ENCODE results near the gene ZNF426. TPM values are rescaled to one million over a fixed set of nuclear protein-coding genes. Genes with fewer than 3 reads are reported as not detected.
"Not testable (repeated sequence)": the region's sequence is repeated elsewhere in the genome, so short reads cannot be mapped to it uniquely, and the experiment has no call there.

Gene ZNF426
- total RNA-seq, 4 donors from 2014 or later, result 6.5 to 29.9 (median 16.4) TPM

GRCh38 chr19:9552536-9553274 lies 14.3 kb upstream of the ZNF426 start:
- Histone ChIP-seq H3K36me3 (no peaks in the 10 kb centered on the region), H3K27me3 (no peaks in the 10 kb centered on the region), H3K4me1 (no peaks in the 10 kb centered on the region), H3K4me3 (no peak overlapping the region), H3K9me3 (peaks cover 18 to 44% of the 10 kb centered on the region in 2 donors), H3K27ac (no peak overlapping the region)
- TF ChIP-seq POLR2AphosphoS5 (IDR thresholded peaks at IDR 0.05) (no peak), EP300 (IDR thresholded peaks at IDR 0.05; ENCODE audit: low read depth) (no peak), POLR2A (IDR thresholded peaks at IDR 0.05) (no peak)
- in situ Hi-C loops (cut with MboI; ENCODE audit: low pct_ligation_motif_present in 1 of 4, low pct_unique_long_range_greater_than_20kb in 1 of 4, low sequenced_read_pairs in 3 of 4), result no loop called here
- no peak for DNase-seq
- 95 to 100% methylated on average over 1 to 7 of the region's 7 CpGs for WGBS, 2 donors (ENCODE audit: low coverage in 1 of 2)
- intact Hi-C loops (cut with DNase I; ENCODE audit: low total_unique reads), result no loop called here

DNA sequence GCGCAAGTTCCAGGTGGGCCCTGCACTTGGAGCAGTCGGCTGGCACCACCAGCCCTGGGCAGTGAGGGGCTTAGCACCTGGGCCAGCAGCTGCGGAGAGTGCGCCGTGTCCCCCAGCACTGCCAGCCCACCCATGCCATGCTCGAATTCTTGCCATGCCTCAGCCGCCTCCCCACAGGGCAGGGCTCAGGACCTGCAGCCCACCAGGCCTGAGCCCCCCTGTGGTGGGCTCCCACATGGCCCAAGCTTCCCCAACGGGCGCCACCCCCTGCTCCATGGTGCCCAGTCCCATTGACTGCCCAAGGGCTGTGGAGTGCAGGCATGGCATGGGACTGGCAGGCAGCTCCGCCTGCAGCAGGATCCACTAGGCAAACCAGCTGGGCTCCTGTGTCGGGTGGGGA lies 9.4 kb upstream of the ZNF426 start:
- TF ChIP-seq, protein P1, sequence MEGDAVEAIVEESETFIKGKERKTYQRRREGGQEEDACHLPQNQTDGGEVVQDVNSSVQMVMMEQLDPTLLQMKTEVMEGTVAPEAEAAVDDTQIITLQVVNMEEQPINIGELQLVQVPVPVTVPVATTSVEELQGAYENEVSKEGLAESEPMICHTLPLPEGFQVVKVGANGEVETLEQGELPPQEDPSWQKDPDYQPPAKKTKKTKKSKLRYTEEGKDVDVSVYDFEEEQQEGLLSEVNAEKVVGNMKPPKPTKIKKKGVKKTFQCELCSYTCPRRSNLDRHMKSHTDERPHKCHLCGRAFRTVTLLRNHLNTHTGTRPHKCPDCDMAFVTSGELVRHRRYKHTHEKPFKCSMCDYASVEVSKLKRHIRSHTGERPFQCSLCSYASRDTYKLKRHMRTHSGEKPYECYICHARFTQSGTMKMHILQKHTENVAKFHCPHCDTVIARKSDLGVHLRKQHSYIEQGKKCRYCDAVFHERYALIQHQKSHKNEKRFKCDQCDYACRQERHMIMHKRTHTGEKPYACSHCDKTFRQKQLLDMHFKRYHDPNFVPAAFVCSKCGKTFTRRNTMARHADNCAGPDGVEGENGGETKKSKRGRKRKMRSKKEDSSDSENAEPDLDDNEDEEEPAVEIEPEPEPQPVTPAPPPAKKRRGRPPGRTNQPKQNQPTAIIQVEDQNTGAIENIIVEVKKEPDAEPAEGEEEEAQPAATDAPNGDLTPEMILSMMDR (IDR thresholded peaks at IDR 0.05), result no peak
- no peak for TF ChIP-seq EP300 (IDR thresholded peaks at IDR 0.05; ENCODE audit: low read depth)
- no peak for TF ChIP-seq POLR2AphosphoS5 (IDR thresholded peaks at IDR 0.05)
- no peak for TF ChIP-seq POLR2A (IDR thresholded peaks at IDR 0.05)
- Histone ChIP-seq H3K27ac (no peak overlapping the region), H3K9me3 (peaks cover 9 to 28% of the 10 kb centered on the region in 2 donors), H3K36me3 (no peaks in the 10 kb centered on the region), H3K4me3 (no peak overlapping the region), H3K27me3 (no peaks in the 10 kb centered on the region), H3K4me1 (no peaks in the 10 kb centered on the region)
- intact Hi-C loops (cut with DNase I; ENCODE audit: low total_unique reads) (no loop called here), in situ Hi-C loops (cut with MboI; ENCODE audit: low pct_ligation_motif_present in 1 of 4, low pct_unique_long_range_greater_than_20kb in 1 of 4, low sequenced_read_pairs in 3 of 4) (no loop called here)
- WGBS, 2 donors (ENCODE audit: low coverage in 1 of 2), result 93% methylated on average over 10 of the region's 11 CpGs; no CpG with 5 or more reads in 1 of the 2 donors
- DNase-seq, result no peak

DNA sequence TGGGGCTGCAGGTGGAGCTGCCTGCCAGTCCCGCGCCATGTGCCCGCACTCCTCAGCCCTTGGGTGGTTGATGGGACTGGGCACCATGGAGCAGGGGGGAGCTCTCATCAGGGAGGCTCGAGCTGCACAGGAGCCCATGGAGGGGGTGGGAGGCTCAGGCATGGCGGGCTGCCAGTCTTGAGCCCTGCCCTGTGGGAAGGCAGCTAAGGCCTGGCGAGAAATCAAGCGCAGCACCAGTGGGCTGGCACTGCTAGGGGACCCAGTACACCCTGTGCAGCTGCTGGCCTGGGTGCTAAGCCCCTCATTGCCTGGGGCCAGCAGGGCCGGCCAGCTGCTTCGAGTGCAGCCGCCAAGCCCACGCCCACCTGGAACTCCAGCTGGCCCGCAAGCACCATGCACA lies 2.8 kb upstream of the ZNF426 start:
- H3K36me3 ChIP-seq; H3K27ac ChIP-seq; H3K27me3 ChIP-seq; H3K9me3 ChIP-seq; intact Hi-C loops (cut with DNase I; ENCODE audit: low total_unique reads); in situ Hi-C loops (cut with MboI; ENCODE audit: low pct_ligation_motif_present in 1 of 4, low pct_unique_long_range_greater_than_20kb in 1 of 4, low sequenced_read_pairs in 3 of 4); DNase-seq; H3K4me3 ChIP-seq: not testable (repeated sequence)
- WGBS, 2 donors (ENCODE audit: low coverage in 1 of 2), result 91% methylated on average over 7 of the region's 12 CpGs; no CpG with 5 or more reads in 1 of the 2 donors
- peaks cover 0 to 13% (median 3%) of the 10 kb centered on the region in 4 donors for H3K4me1 ChIP-seq

DNA sequence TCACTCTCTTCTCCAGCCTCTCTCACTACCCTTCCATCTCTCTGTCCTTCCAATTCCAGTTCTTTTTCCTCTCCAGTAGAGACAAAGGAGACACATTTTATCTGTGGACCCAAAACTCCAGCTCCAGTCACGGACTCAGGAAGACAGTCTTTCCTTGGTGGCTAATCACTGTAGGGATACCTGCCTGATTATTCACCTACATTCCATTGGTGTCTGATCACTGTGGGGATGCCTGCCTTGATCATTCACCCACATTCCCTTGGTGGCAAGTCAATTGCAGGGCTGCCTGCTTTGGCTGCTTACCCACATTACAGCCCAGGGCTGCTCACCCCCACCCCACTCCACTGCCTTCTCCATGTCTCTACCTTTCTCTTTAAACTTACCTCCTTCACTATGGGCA lies 1.5 kb upstream of the ZNF426 start:
- H3K4me3 ChIP-seq; in situ Hi-C loops (cut with MboI; ENCODE audit: low pct_ligation_motif_present in 1 of 4, low pct_unique_long_range_greater_than_20kb in 1 of 4, low sequenced_read_pairs in 3 of 4); intact Hi-C loops (cut with DNase I; ENCODE audit: low total_unique reads); H3K27ac ChIP-seq; H3K27me3 ChIP-seq; DNase-seq: not testable (repeated sequence)
- Histone ChIP-seq H3K9me3 (peaks cover 3 to 15% of the 10 kb centered on the region in 2 donors), H3K4me1 (peaks cover 0 to 13% (median 3%) of the 10 kb centered on the region in 4 donors), H3K36me3 (peaks cover 0 to 15% (median 5%) of the 10 kb centered on the region in 4 donors)
- 95 to 100% methylated on average over 1 of the region's 1 CpG for WGBS, 2 donors (ENCODE audit: low coverage in 1 of 2)

GRCh38 chr19:9539201-9539600 lies 756 bp upstream of the ZNF426 start:
- intact Hi-C loops (cut with DNase I; ENCODE audit: low total_unique reads); H3K27me3 ChIP-seq; in situ Hi-C loops (cut with MboI; ENCODE audit: low pct_ligation_motif_present in 1 of 4, low pct_unique_long_range_greater_than_20kb in 1 of 4, low sequenced_read_pairs in 3 of 4); DNase-seq: not testable (repeated sequence)
- Histone ChIP-seq H3K4me1 (peaks cover 0 to 13% (median 3%) of the 10 kb centered on the region in 4 donors), H3K4me3 (peak overlapping the region in 1 of 4 donors; percentile 68), H3K27ac (peak overlapping the region; percentile 80 to 91 (median 87)), H3K9me3 (peaks cover 3 to 17% of the 10 kb centered on the region in 2 donors), H3K36me3 (peaks cover 0 to 22% (median 9%) of the 10 kb centered on the region in 4 donors)
- WGBS, 2 donors (ENCODE audit: low coverage in 1 of 2), result 76 to 80% methylated on average over 5 to 6 of the region's 6 CpGs

- intact Hi-C loops (cut with DNase I; ENCODE audit: low total_unique reads), result no loop called here
- H3K27me3 ChIP-seq, result no peaks in the 10 kb centered on the region
- H3K36me3 ChIP-seq, result peaks cover 6 to 54% (median 30%) of the 10 kb centered on the region in 4 donors
- TF ChIP-seq, protein P1 (IDR thresholded peaks at IDR 0.05), result no peak
- TF ChIP-seq POLR2A (IDR thresholded peaks at IDR 0.05) (no peak), EP300 (IDR thresholded peaks at IDR 0.05; ENCODE audit: low read depth) (no peak), POLR2AphosphoS5 (IDR thresholded peaks at IDR 0.05) (no peak)
- H3K27ac ChIP-seq, result no peak overlapping the region
- no peak for DNase-seq
- in situ Hi-C loops (cut with MboI; ENCODE audit: low pct_ligation_motif_present in 1 of 4, low pct_unique_long_range_greater_than_20kb in 1 of 4, low sequenced_read_pairs in 3 of 4), result no loop called here
- 98% methylated on average over 4 of the region's 4 CpGs; no CpG with 5 or more reads in 1 of the 2 donors for WGBS, 2 donors (ENCODE audit: low coverage in 1 of 2)
- peaks cover 31 to 48% of the 10 kb centered on the region in 2 donors for H3K9me3 ChIP-seq
- H3K4me3 ChIP-seq, result no peak overlapping the region
- H3K4me1 ChIP-seq, result peaks cover 0 to 13% (median 3%) of the 10 kb centered on the region in 4 donors
Measured at GRCh38 chr19:9535934-9536333, 2.5 kb downstream of the ZNF426 start.
